Measurements from ENCODE around the gene PALD1. TPM values are rescaled to one million over a fixed set of nuclear protein-coding genes. Genes with fewer than 3 reads are reported as not detected.

Gene PALD1
- total RNA-seq, 4 donors from 2014 or later, result 10.4 to 19.1 (median 12.8) TPM

- no peak for DNase-seq (ENCODE audit: extremely low spot score)
- Histone ChIP-seq H3K4me3 (no peak overlapping the region), H3K27ac (replicated peaks in 1 of 4) (no peak overlapping the region), H3K36me3 (peaks cover 0 to 33% (median 6%) of the 10 kb centered on the region in 4 donors), H3K4me1 (peaks cover 32 to 42% (median 37%) of the 10 kb centered on the region in 4 donors), H3K9me3 (no peaks in the 10 kb centered on the region), H3K27me3 (no peaks in the 10 kb centered on the region)
- TF ChIP-seq POLR2A (IDR thresholded peaks at IDR 0.05; ENCODE audit: low read depth) (no peak), POLR2AphosphoS5 (IDR thresholded peaks at IDR 0.05) (no peak), CTCF (IDR thresholded peaks at IDR 0.05) (no peak), EP300 (IDR thresholded peaks at IDR 0.05) (no peak)
- WGBS, result 97% methylated on average over 2 of the region's 2 CpGs
- intact Hi-C loops (cut with DNase I), result no loop called here
Observed at GRCh38 chr10:70557876-70558275, 79.3 kb downstream of the PALD1 start.

- Histone ChIP-seq H3K36me3 (peaks cover 0 to 29% (median 4%) of the 10 kb centered on the region in 4 donors), H3K27ac (replicated peaks in 1 of 4) (no peak overlapping the region), H3K4me1 (peaks cover 32 to 46% (median 37%) of the 10 kb centered on the region in 4 donors), H3K27me3 (no peaks in the 10 kb centered on the region), H3K9me3 (no peaks in the 10 kb centered on the region), H3K4me3 (no peak overlapping the region)
- 91% methylated on average over 11 of the region's 11 CpGs for WGBS
- intact Hi-C loops (cut with DNase I), result no loop called here
- no peak for TF ChIP-seq CTCF (IDR thresholded peaks at IDR 0.05)
- no peak for DNase-seq (ENCODE audit: extremely low spot score)
Observed at GRCh38 chr10:70558295-70558694, 79.7 kb downstream of the PALD1 start.

- Histone ChIP-seq H3K36me3 (peaks cover 0 to 24% (median under 1%) of the 10 kb centered on the region in 4 donors), H3K4me3 (no peak overlapping the region), H3K9me3 (no peaks in the 10 kb centered on the region), H3K4me1 (peaks cover 32 to 47% (median 37%) of the 10 kb centered on the region in 4 donors), H3K27ac (replicated peaks in 1 of 4) (peak overlapping the region in 1 of 4 donors; percentile 20), H3K27me3 (no peaks in the 10 kb centered on the region)
- TF ChIP-seq CTCF (IDR thresholded peaks at IDR 0.05), result peak; percentile 41 to 63 (median 47)
- no peak for TF ChIP-seq POLR2A (IDR thresholded peaks at IDR 0.05; ENCODE audit: low read depth)
- TF ChIP-seq POLR2AphosphoS5 (IDR thresholded peaks at IDR 0.05), result no peak
- TF ChIP-seq EP300 (IDR thresholded peaks at IDR 0.05), result no peak
- intact Hi-C loops (cut with DNase I), result no loop called here
- WGBS, result 53% methylated on average over 20 of the region's 20 CpGs
- no peak for DNase-seq (ENCODE audit: extremely low spot score)
Observed at GRCh38 chr10:70558871-70559810, 80.6 kb downstream of the PALD1 start.

GRCh38 chr10:70559861-70560260 lies 81.3 kb downstream of the PALD1 start:
- intact Hi-C loops (cut with DNase I), result no loop called here
- Histone ChIP-seq H3K4me1 (peaks cover 32 to 47% (median 37%) of the 10 kb centered on the region in 4 donors), H3K27me3 (no peaks in the 10 kb centered on the region), H3K36me3 (peaks cover 0 to 32% (median 4%) of the 10 kb centered on the region in 4 donors), H3K9me3 (no peaks in the 10 kb centered on the region), H3K4me3 (no peak overlapping the region), H3K27ac (replicated peaks in 1 of 4) (no peak overlapping the region)
- WGBS, result 84% methylated on average over 5 of the region's 5 CpGs
- DNase-seq (ENCODE audit: extremely low spot score), result no peak
- no peak for TF ChIP-seq EP300 (IDR thresholded peaks at IDR 0.05)
- no peak for TF ChIP-seq CTCF (IDR thresholded peaks at IDR 0.05)
- TF ChIP-seq POLR2AphosphoS5 (IDR thresholded peaks at IDR 0.05), result no peak
- no peak for TF ChIP-seq POLR2A (IDR thresholded peaks at IDR 0.05; ENCODE audit: low read depth)

Data from esophagus muscularis mucosa (tissue), 4 donors.